GM12891 (cell line): Measurements from ENCODE around the gene GDF11.

Source experiments
- DNase-seq: peaks from one replicate; pipeline ENCODE4 v3.0.0; 2011; ENCODE audit warnings: low spot score; ENCODE audit not compliant: insufficient read length
- FAIRE-seq: peaks from 2 replicates; lab custom pipeline; 2011; peaks lifted over from hg19 to GRCh38; lab: Jason Lieb, UNC
- PAX5 ChIP-seq: IDR thresholded peaks from 2 replicates; pipeline ENCODE4 v1.6.1; 2011; ENCODE audit warnings: low read length, moderate library complexity, mild to moderate bottlenecking; ENCODE audit not compliant: insufficient read depth, severe bottlenecking
- POLR2A ChIP-seq: IDR thresholded peaks from 2 replicates; pipeline ENCODE4 v1.6.1; 2011; ENCODE audit warnings: low read depth, low read length, control low read depth
- POLR2AphosphoS5 ChIP-seq: IDR thresholded peaks from 2 replicates; pipeline ENCODE4 v1.6.1; 2011; ENCODE audit warnings: low read depth, low read length, control low read depth
- POU2F2 ChIP-seq: IDR thresholded peaks from 2 replicates; pipeline ENCODE4 v1.6.1; 2011; ENCODE audit warnings: low read depth, mild to moderate bottlenecking, control low read depth, low read length, moderate library complexity
- SPI1 ChIP-seq: IDR thresholded peaks from 2 replicates; pipeline ENCODE4 v1.6.1; 2011; ENCODE audit warnings: low read depth, low read length, control low read depth
- TAF1 ChIP-seq: IDR thresholded peaks from 2 replicates; pipeline ENCODE4 v1.6.1; 2011; ENCODE audit warnings: low read depth, low read length, control low read depth

GDF11 gene

GRCh38 chr12:55698241-55698955 lies 44.5 kb upstream of the GDF11 start:
- TF ChIP-seq PAX5 = no peak
- no peak for FAIRE-seq

GRCh38 chr12:55698965-55699364 lies 44.0 kb upstream of the GDF11 start:
- FAIRE-seq = no peak
- no peak for DNase-seq

More at GRCh38 chr12:55698241-55698955, 44.5 kb upstream of the GDF11 start:
- no peak for DNase-seq

GRCh38 chr12:55699471-55700055 lies 43.4 kb upstream of the GDF11 start:
- DNase-seq (no peak), FAIRE-seq (no peak)
- TF ChIP-seq POU2F2 (no peak), POLR2A (no peak), TAF1 (no peak), POLR2AphosphoS5 (no peak)

More at GRCh38 chr12:55698965-55699364, 44.0 kb upstream of the GDF11 start:
- TF ChIP-seq POU2F2 (no peak), SPI1 (no peak), PAX5 (no peak), TAF1 (no peak), POLR2A (no peak), POLR2AphosphoS5 (no peak)

GRCh38 chr12:55700255-55701018 lies 42.5 kb upstream of the GDF11 start:
- DNase-seq (no peak), FAIRE-seq (no peak)
- TF ChIP-seq POLR2AphosphoS5 (no peak), SPI1 (no peak), TAF1 (no peak), POLR2A (no peak), POU2F2 (no peak), PAX5 (no peak)

- TF ChIP-seq POLR2AphosphoS5 = no peak
- no peak for TF ChIP-seq TAF1
- no peak for TF ChIP-seq SPI1
- no peak for TF ChIP-seq POU2F2
- no peak for TF ChIP-seq POLR2A
- TF ChIP-seq PAX5 = no peak
- FAIRE-seq = no peak
- no peak for DNase-seq
Observed at GRCh38 chr12:55702861-55703260, 40.1 kb upstream of the GDF11 start.

GRCh38 chr12:55703288-55703687 lies 39.6 kb upstream of the GDF11 start:
- no peak for FAIRE-seq
- TF ChIP-seq TAF1 (no peak), POLR2A (no peak), SPI1 (no peak), POLR2AphosphoS5 (no peak), PAX5 (no peak), POU2F2 (no peak)
- DNase-seq = no peak

GRCh38 chr12:55703901-55704761 lies 38.8 kb upstream of the GDF11 start:
- DNase-seq (no peak), FAIRE-seq (no peak)
- no peak for TF ChIP-seq POLR2A
- no peak for TF ChIP-seq POLR2AphosphoS5
- no peak for TF ChIP-seq POU2F2
- no peak for TF ChIP-seq SPI1
- no peak for TF ChIP-seq PAX5
- TF ChIP-seq TAF1 = no peak

- FAIRE-seq = no peak
- no peak for DNase-seq
- no peak for TF ChIP-seq POLR2A
- TF ChIP-seq POLR2AphosphoS5 = no peak
- TF ChIP-seq TAF1 = no peak
- TF ChIP-seq POU2F2 = no peak
- no peak for TF ChIP-seq PAX5
- TF ChIP-seq SPI1 = no peak
Observed at GRCh38 chr12:55704824-55705718, 37.9 kb upstream of the GDF11 start.
